Measurements from ENCODE around the gene DNMT3A. TPM values are rescaled to one million over a fixed set of nuclear protein-coding genes. Genes with fewer than 3 reads are reported as not detected.

The DNMT3A gene
- total RNA-seq, 1 experiment from 2014 or later = 12.2 TPM

- no peak overlapping the region for H3K27ac ChIP-seq (ENCODE audit: low read length)
- CTCF ChIA-PET = no interaction called here
- H3K27me3 ChIP-seq (ENCODE audit: low read length) = no peaks in the 10 kb centered on the region
- H3F3A ChIP-seq (ENCODE audit: low read length, unreplicated experiment) = no peaks in the 10 kb centered on the region
- no peak overlapping the region for H3K9ac ChIP-seq (ENCODE audit: low read length)
- ATAC-seq = no peak
- H3K36me3 ChIP-seq (ENCODE audit: low read depth, low read length) = no peaks in the 10 kb centered on the region; the same call in 1 of the 2 replicates
- peaks cover 11% of the 10 kb centered on the region; the same call in 1 of the 2 replicates for H3K79me2 ChIP-seq (ENCODE audit: low read length)
- BruUV-seq (replicated peaks) = no TSS peak
- POLR2A ChIA-PET (ENCODE audit: unreplicated experiment) = no interaction called here
- H4K20me1 ChIP-seq (ENCODE audit: low read length) = no peaks in the 10 kb centered on the region
- no peak overlapping the region for H3K4me3 ChIP-seq (ENCODE audit: low read length)
- intact Hi-C loops (cut with micrococcal nuclease) = no loop called here
- no peak overlapping the region for H2AFZ ChIP-seq (ENCODE audit: low read length)
- no peak overlapping the region for H3K4me2 ChIP-seq (ENCODE audit: low read length)
- H3K9me2 ChIP-seq (replicated peaks; ENCODE audit: low read length) = no peaks in the 10 kb centered on the region
- H3K9me3 ChIP-seq (ENCODE audit: low read length) = no peaks in the 10 kb centered on the region
- no peaks in the 10 kb centered on the region for H3K4me1 ChIP-seq (ENCODE audit: insufficient read depth, low read length)
- TF ChIP-seq CTCF (conservative IDR thresholded peaks at IDR 0.05; ENCODE audit: low read depth, low read length) (no peak), EZH2phosphoT487 (IDR thresholded peaks at IDR 0.05; ENCODE audit: borderline replicate concordance, low read length) (no peak), EZH2 (IDR thresholded peaks at IDR 0.05; ENCODE audit: low read length, unreplicated experiment) (no peak)
- DNase-seq = no peak
Measured at GRCh38 chr2:25246001-25246400, 95.7 kb downstream of the DNMT3A start.

GRCh38 chr2:25245141-25245540 lies 96.6 kb downstream of the DNMT3A start:
- no peaks in the 10 kb centered on the region for H3K4me1 ChIP-seq (ENCODE audit: insufficient read depth, low read length)
- no peaks in the 10 kb centered on the region; the same call in 1 of the 2 replicates for H3K36me3 ChIP-seq (ENCODE audit: low read depth, low read length)
- H3K27me3 ChIP-seq (ENCODE audit: low read length) = no peaks in the 10 kb centered on the region
- H3K9me3 ChIP-seq (ENCODE audit: low read length) = no peaks in the 10 kb centered on the region
- H3K27ac ChIP-seq (ENCODE audit: low read length) = no peak overlapping the region
- H3K9me2 ChIP-seq (replicated peaks; ENCODE audit: low read length) = no peaks in the 10 kb centered on the region
- H4K20me1 ChIP-seq (ENCODE audit: low read length) = no peaks in the 10 kb centered on the region
- TF ChIP-seq EZH2 (IDR thresholded peaks at IDR 0.05; ENCODE audit: low read length, unreplicated experiment) (no peak), CTCF (conservative IDR thresholded peaks at IDR 0.05; ENCODE audit: low read depth, low read length) (no peak), EZH2phosphoT487 (IDR thresholded peaks at IDR 0.05; ENCODE audit: borderline replicate concordance, low read length) (no peak)
- BruUV-seq (replicated peaks) = no TSS peak
- no peak overlapping the region for H2AFZ ChIP-seq (ENCODE audit: low read length)
- peaks cover 5% of the 10 kb centered on the region; the same call in 1 of the 2 replicates for H3K79me2 ChIP-seq (ENCODE audit: low read length)
- H3K9ac ChIP-seq (ENCODE audit: low read length) = no peak overlapping the region
- ATAC-seq (no peak), DNase-seq (no peak)
- POLR2A ChIA-PET (ENCODE audit: unreplicated experiment) = no interaction called here
- CTCF ChIA-PET = no interaction called here
- intact Hi-C loops (cut with micrococcal nuclease) = no loop called here
- H3F3A ChIP-seq (ENCODE audit: low read length, unreplicated experiment) = no peaks in the 10 kb centered on the region
- no peak overlapping the region for H3K4me3 ChIP-seq (ENCODE audit: low read length)
- no peak overlapping the region for H3K4me2 ChIP-seq (ENCODE audit: low read length)

GRCh38 chr2:25243995-25244394 lies 97.7 kb downstream of the DNMT3A start:
- CTCF ChIA-PET = no interaction called here
- DNase-seq = no peak
- H3K27ac ChIP-seq (ENCODE audit: low read length) = no peak overlapping the region
- H3K4me2 ChIP-seq (ENCODE audit: low read length) = no peak overlapping the region
- no peak overlapping the region for H3K9ac ChIP-seq (ENCODE audit: low read length)
- intact Hi-C loops (cut with micrococcal nuclease) = no loop called here
- ATAC-seq = no peak
- no peak overlapping the region for H2AFZ ChIP-seq (ENCODE audit: low read length)
- H3K27me3 ChIP-seq (ENCODE audit: low read length) = no peaks in the 10 kb centered on the region
- no peaks in the 10 kb centered on the region for H4K20me1 ChIP-seq (ENCODE audit: low read length)
- POLR2A ChIA-PET (ENCODE audit: unreplicated experiment) = no interaction called here
- no peaks in the 10 kb centered on the region for H3K9me2 ChIP-seq (replicated peaks; ENCODE audit: low read length)
- H3K4me1 ChIP-seq (ENCODE audit: insufficient read depth, low read length) = no peaks in the 10 kb centered on the region
- H3K36me3 ChIP-seq (ENCODE audit: low read depth, low read length) = peaks cover 5% of the 10 kb centered on the region; the same call in 1 of the 2 replicates
- H3F3A ChIP-seq (ENCODE audit: low read length, unreplicated experiment) = no peaks in the 10 kb centered on the region
- TF ChIP-seq CTCF (conservative IDR thresholded peaks at IDR 0.05; ENCODE audit: low read depth, low read length) = no peak
- no peak for TF ChIP-seq EZH2 (IDR thresholded peaks at IDR 0.05; ENCODE audit: low read length, unreplicated experiment)
- no peak for TF ChIP-seq EZH2phosphoT487 (IDR thresholded peaks at IDR 0.05; ENCODE audit: borderline replicate concordance, low read length)
- no peaks in the 10 kb centered on the region for H3K9me3 ChIP-seq (ENCODE audit: low read length)
- no TSS peak for BruUV-seq (replicated peaks)
- no peak overlapping the region for H3K4me3 ChIP-seq (ENCODE audit: low read length)
- H3K79me2 ChIP-seq (ENCODE audit: low read length) = no peaks in the 10 kb centered on the region

Data from PC-3 (cell line).